Measurements from ENCODE around the gene CCDC51. TPM values are rescaled to one million over a fixed set of nuclear protein-coding genes. Genes with fewer than 3 reads are reported as not detected.

Gene CCDC51
- total and polyA plus RNA-seq, 2 donors (not counting 3 experiments of a cell fraction or from before 2014, with no cell fraction given) = 11.2 to 11.3 TPM

DNA sequence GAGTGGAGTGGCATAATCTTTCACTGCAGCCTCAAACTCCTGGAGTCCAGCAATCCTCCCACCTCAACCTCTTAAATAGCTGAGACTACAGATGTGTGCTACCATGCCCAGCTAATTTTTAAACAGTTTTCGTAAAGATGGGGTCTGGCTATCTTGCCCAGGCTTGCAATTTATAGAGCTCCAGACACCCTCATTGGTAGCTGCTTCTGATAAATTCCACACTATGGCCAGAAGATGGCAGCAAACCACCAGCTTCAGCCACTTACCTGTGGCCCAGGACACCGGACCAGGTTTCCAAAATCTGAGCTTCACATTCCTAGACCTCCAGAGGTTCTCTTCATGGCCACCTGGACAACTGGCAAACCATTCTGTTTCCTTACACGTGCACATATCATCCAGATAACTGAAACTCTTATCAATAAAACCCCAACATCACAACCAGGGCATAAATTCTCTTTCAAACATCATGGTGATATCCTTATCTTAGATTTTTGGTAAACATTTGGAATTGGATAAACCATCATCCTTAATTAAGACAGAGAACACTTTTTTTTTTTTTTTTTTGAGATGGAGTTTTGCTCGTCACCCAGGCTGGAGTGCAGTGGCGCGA, 39.0 kb downstream of the CCDC51 start:
- dilution Hi-C loops (cut with MboI; ENCODE audit: extremely low pct_ligation_motif_present, low sequenced_read_pairs) (no loop called here), intact Hi-C loops (cut with micrococcal nuclease) (loop anchor here (1.0 kb wide), 3 partner anchors 35 to 255 kb away; no protein-coding TSS in a partner anchor)
- Histone ChIP-seq H3K79me2 (ENCODE audit: control insufficient read depth, insufficient read depth, low read length) (no peaks in the 10 kb centered on the region), H3K4me1 (ENCODE audit: control insufficient read depth, extremely low read depth, insufficient read depth, low read length) (peaks cover 10% of the 10 kb centered on the region), H3K27me3 (ENCODE audit: control insufficient read depth in 2 of 2, insufficient read depth in 2 of 2, low read length in 2 of 2) (peaks cover 1% of the 10 kb centered on the region in 2 experiments), H3K9ac (replicated peaks; ENCODE audit: extremely low read depth, insufficient read depth, low read length) (no peak overlapping the region), H4K20me1 (replicated peaks; ENCODE audit: control insufficient read depth, extremely low read depth, insufficient read depth, low read length) (no peaks in the 10 kb centered on the region), H3K4me3 (replicated peaks in 1 of 3; ENCODE audit: insufficient read depth in 1 of 3, low read depth in 1 of 3, low read length in 3 of 3) (no peak overlapping the region), H3K27ac (ENCODE audit: insufficient read depth, low read depth, low read length) (no peak overlapping the region), H2AFZ (ENCODE audit: low read depth, low read length) (no peak overlapping the region), H3K36me3 (ENCODE audit: control insufficient read depth in 2 of 2, extremely low read depth in 1 of 2, insufficient read depth in 2 of 2, low read length in 2 of 2) (peaks cover 0 to 8% of the 10 kb centered on the region in 2 experiments), H3K4me2 (ENCODE audit: insufficient read depth, low read length) (no peak overlapping the region), H3K9me1 (replicated peaks; ENCODE audit: control insufficient read depth, extremely low read depth, insufficient read depth, low read length) (no peaks in the 10 kb centered on the region), H3K9me3 (replicated peaks; ENCODE audit: control insufficient read depth, insufficient read depth, low read length) (no peaks in the 10 kb centered on the region)
- peak; percentile 85 for FAIRE-seq
- TF ChIP-seq, protein P1, sequence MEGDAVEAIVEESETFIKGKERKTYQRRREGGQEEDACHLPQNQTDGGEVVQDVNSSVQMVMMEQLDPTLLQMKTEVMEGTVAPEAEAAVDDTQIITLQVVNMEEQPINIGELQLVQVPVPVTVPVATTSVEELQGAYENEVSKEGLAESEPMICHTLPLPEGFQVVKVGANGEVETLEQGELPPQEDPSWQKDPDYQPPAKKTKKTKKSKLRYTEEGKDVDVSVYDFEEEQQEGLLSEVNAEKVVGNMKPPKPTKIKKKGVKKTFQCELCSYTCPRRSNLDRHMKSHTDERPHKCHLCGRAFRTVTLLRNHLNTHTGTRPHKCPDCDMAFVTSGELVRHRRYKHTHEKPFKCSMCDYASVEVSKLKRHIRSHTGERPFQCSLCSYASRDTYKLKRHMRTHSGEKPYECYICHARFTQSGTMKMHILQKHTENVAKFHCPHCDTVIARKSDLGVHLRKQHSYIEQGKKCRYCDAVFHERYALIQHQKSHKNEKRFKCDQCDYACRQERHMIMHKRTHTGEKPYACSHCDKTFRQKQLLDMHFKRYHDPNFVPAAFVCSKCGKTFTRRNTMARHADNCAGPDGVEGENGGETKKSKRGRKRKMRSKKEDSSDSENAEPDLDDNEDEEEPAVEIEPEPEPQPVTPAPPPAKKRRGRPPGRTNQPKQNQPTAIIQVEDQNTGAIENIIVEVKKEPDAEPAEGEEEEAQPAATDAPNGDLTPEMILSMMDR (IDR thresholded peaks at IDR 0.05; ENCODE audit: extremely low read depth in 1 of 2, insufficient read depth in 1 of 2, low read depth in 1 of 2, low read length in 2 of 2) = peak; percentile 69 to 72
- TF ChIP-seq, protein P2, sequence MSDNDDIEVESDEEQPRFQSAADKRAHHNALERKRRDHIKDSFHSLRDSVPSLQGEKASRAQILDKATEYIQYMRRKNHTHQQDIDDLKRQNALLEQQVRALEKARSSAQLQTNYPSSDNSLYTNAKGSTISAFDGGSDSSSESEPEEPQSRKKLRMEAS (IDR thresholded peaks at IDR 0.05; ENCODE audit: insufficient read depth, insufficient read length) = no peak
- BruUV-seq (replicated peaks) = no TSS peak
- ChIA-PET POLR2A (interaction anchor here (0.9 to 1.3 kb wide), 2 partner anchors 35 to 39 kb away, joined by 4 to 7 read pairs; partner anchors contain the start of gene CCDC51), CTCF (interaction anchor here (0.6 to 12.6 kb wide), 66 partner anchors 9 to 1778 kb away, joined by 3 to 716 read pairs (median 4); partner anchors contain the start of genes ATRIP, CCDC51, CDC25A and IP6K2)
- DNase-seq (ENCODE audit: low read depth, low spot score) = peak; percentile 52
